Measurements from ENCODE around the gene FHOD1. TPM values are rescaled to one million over a fixed set of nuclear protein-coding genes. Genes with fewer than 3 reads are reported as not detected.

Gene FHOD1
- polyA plus RNA-seq, 10 donors, result 15.8 to 28.2 (median 18.6) TPM

GRCh38 chr16:67235816-67236562, 11.3 kb downstream of the FHOD1 start:
- no peak for DNase-seq

GRCh38 chr16:67234180-67234597, 13.1 kb downstream of the FHOD1 start:
- no peak for DNase-seq

GRCh38 chr16:67233596-67233995, 13.7 kb downstream of the FHOD1 start:
- no peak for DNase-seq

GRCh38 chr16:67230809-67231660, 16.2 kb downstream of the FHOD1 start:
- DNase-seq, result no peak

GRCh38 chr16:67229906-67230808, 17.1 kb downstream of the FHOD1 start:
- no peak for DNase-seq

- DNase-seq, result no peak
Measured at GRCh38 chr16:67228905-67229304, 18.4 kb downstream of the FHOD1 start.

- no peak for DNase-seq
Measured at GRCh38 chr16:67228034-67228785, 19.1 kb downstream of the FHOD1 start.

- no peak for DNase-seq
Measured at GRCh38 chr16:67227567-67227921, 19.7 kb downstream of the FHOD1 start.

- peak; percentile 99 for DNase-seq
Measured at GRCh38 chr16:67226804-67227566, 20.3 kb downstream of the FHOD1 start, which contains the start of gene TMEM208. TSS of gene TMEM208 (plus strand) at chr16:67227130. CDS start at chr16:67227219, 89 bp downstream.

- no peak for DNase-seq
Measured at GRCh38 chr16:67226295-67226803, 20.9 kb downstream of the FHOD1 start.

- DNase-seq, result no peak
Measured at GRCh38 chr16:67223992-67224391, 23.3 kb downstream of the FHOD1 start.

GRCh38 chr16:67216612-67217490, 30.4 kb downstream of the FHOD1 start:
- DNase-seq, result no peak

- DNase-seq, result no peak
Measured at GRCh38 chr16:67215706-67216105, 31.6 kb downstream of the FHOD1 start.

- no peak for DNase-seq
Measured at GRCh38 chr16:67213197-67214019, 33.9 kb downstream of the FHOD1 start.

- no peak for DNase-seq
Measured at GRCh38 chr16:67212766-67213165, 34.5 kb downstream of the FHOD1 start.

GRCh38 chr16:67211674-67212073, 35.6 kb downstream of the FHOD1 start:
- DNase-seq, result no peak

GRCh38 chr16:67210069-67210937, 37.0 kb downstream of the FHOD1 start:
- DNase-seq, result no peak
